Measurements from ENCODE around the gene SLC10A7. TPM values are rescaled to one million over a fixed set of nuclear protein-coding genes. Genes with fewer than 3 reads are reported as not detected.

Gene SLC10A7
- total and polyA plus RNA-seq, 2 of the 13 experiments (the other 11 are each of a cell fraction or from before 2014, with no cell fraction given): 18.5 to 18.8 TPM

DNA sequence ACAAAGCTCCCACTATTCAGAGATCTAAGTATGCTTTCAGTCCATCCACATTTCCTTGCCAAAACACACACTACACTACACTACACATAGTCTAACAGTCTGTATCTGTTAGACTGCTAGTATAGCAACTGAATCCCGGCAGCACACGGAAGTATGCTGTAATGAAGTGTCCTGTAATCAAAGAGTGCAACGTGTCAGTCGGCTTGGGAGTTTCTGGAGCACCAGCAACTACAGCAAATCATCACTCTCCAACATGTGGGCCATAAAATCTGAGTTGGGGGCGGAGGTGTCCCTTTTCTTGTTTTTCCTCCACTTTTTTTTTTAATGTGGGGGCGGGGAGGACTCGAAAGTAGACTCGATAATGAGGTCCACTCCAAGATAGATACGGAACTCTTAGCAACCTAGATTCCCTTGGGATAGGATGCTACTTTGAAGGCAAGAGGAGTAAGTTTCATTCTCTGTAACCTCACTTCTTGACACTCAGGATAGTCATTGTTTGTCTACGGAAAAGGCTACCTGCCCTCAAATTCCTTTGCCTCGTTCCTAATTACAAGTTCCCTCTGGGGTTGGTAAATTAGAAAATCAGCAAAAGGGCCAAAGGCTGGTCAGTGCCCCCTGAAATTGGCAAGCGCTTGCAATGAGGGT lies 722 bp downstream of the SLC10A7 start:
- ChIA-PET POLR2A (no interaction called here), CTCF (ENCODE audit: low intra/inter-chr PET ratio, low total read pairs) (no interaction called here)
- peaks cover 20% of the 10 kb centered on the region for H3K4me1 ChIP-seq (ENCODE audit: insufficient read depth, low read length)
- no peaks in the 10 kb centered on the region; a peak in 2 of 5 replicates for H3K27me3 ChIP-seq (ENCODE audit: control insufficient read depth in 1 of 2, insufficient read depth in 2 of 2, low read length in 2 of 2)
- H2AFZ ChIP-seq (ENCODE audit: low read length): peak overlapping the region; percentile 95
- H3K9me3 ChIP-seq (ENCODE audit: low read length): no peaks in the 10 kb centered on the region
- in situ Hi-C loops (cut with HindIII; ENCODE audit: extremely low pct_ligation_motif_present, low pct_unique_long_range_greater_than_20kb) (no loop called here), intact Hi-C loops (cut with micrococcal nuclease; ENCODE audit: unreplicated experiment) (loop anchor here (5.0 kb wide), 1 partner anchor 179 kb away; no protein-coding TSS in a partner anchor)
- TSS peak; percentile 80 for BruUV-seq (replicated peaks)
- 0% methylated on average over 11 of the region's 12 CpGs for WGBS (ENCODE audit: low lambda C conversion rate)
- H3K79me2 ChIP-seq (ENCODE audit: insufficient read depth, low read length): peaks cover 12% of the 10 kb centered on the region
- no peaks in the 10 kb centered on the region for H3K36me3 ChIP-seq (replicated peaks in 1 of 2; ENCODE audit: control insufficient read depth in 1 of 2, insufficient read depth in 2 of 2, low read length in 2 of 2)
- DNase-seq (ENCODE audit: low spot score): peak; percentile 71
- peak overlapping the region; percentile 89 to 98 (median 94) for H3K4me3 ChIP-seq (replicated peaks in 1 of 3; ENCODE audit: insufficient read depth in 1 of 3, low read depth in 2 of 3, low read length in 3 of 3)
- peak overlapping the region; percentile 96 for H3K4me2 ChIP-seq (ENCODE audit: low read depth, low read length)
- no peaks in the 10 kb centered on the region for H4K20me1 ChIP-seq (ENCODE audit: insufficient read depth, low read length)
- peak overlapping the region; percentile 92 for H3K27ac ChIP-seq (ENCODE audit: extremely low read length, insufficient read depth, low read length)
- ATAC-seq: peak; percentile 75
- H3K9ac ChIP-seq (ENCODE audit: insufficient read depth, low read depth, low read length): peak overlapping the region; percentile 85
- peak; percentile 50 for FAIRE-seq
- 0 out of 2 replicates have a peak, but pooled peaks have one; percentile 4 for TF ChIP-seq CCDC6 (CRISPR knock-in tag; IDR thresholded peaks at IDR 0.05)
- no peak for TF ChIP-seq ZNF24 (IDR thresholded peaks at IDR 0.05)
- TF ChIP-seq TEAD2 (CRISPR knock-in tag; IDR thresholded peaks at IDR 0.05): no peak
- no peak for TF ChIP-seq WIZ (CRISPR knock-in tag; IDR thresholded peaks at IDR 0.05)
- no peak for TF ChIP-seq RBM22 (optimal IDR thresholded peaks at IDR 0.05; ENCODE audit: low read length)
- TF ChIP-seq MTA1 (CRISPR knock-in tag; IDR thresholded peaks at IDR 0.05; ENCODE audit: borderline replicate concordance): no peak
- TF ChIP-seq ZNF775 (CRISPR knock-in tag; IDR thresholded peaks at IDR 0.05; ENCODE audit: borderline replicate concordance): no peak
- TF ChIP-seq SOX6 (IDR thresholded peaks at IDR 0.05): no peak
- TF ChIP-seq SOX6 (CRISPR knock-in tag; IDR thresholded peaks at IDR 0.05): no peak
- TF ChIP-seq SAFB2 (CRISPR knock-in tag; IDR thresholded peaks at IDR 0.05; ENCODE audit: borderline replicate concordance, low read depth): no peak
- no peak for TF ChIP-seq ATF2 (CRISPR knock-in tag; IDR thresholded peaks at IDR 0.05)
- no peak for TF ChIP-seq ASH2L (IDR thresholded peaks at IDR 0.05; ENCODE audit: insufficient read length, low read depth, low read length)
- no peak for TF ChIP-seq ZNF768 (CRISPR knock-in tag; IDR thresholded peaks at IDR 0.05)
- no peak for TF ChIP-seq KLF12 (CRISPR knock-in tag; IDR thresholded peaks at IDR 0.05; ENCODE audit: borderline replicate concordance)
- TF ChIP-seq ARID2 (CRISPR knock-in tag; IDR thresholded peaks at IDR 0.05; ENCODE audit: borderline replicate concordance): no peak
- no peak for TF ChIP-seq CCAR2 (optimal IDR thresholded peaks at IDR 0.05; ENCODE audit: low read depth, low read length)
- TF ChIP-seq ZNF317 (CRISPR knock-in tag; IDR thresholded peaks at IDR 0.05): no peak
- TF ChIP-seq U2AF2 (IDR thresholded peaks at IDR 0.05; ENCODE audit: low read depth, low read length): no peak
- TF ChIP-seq, protein P1, sequence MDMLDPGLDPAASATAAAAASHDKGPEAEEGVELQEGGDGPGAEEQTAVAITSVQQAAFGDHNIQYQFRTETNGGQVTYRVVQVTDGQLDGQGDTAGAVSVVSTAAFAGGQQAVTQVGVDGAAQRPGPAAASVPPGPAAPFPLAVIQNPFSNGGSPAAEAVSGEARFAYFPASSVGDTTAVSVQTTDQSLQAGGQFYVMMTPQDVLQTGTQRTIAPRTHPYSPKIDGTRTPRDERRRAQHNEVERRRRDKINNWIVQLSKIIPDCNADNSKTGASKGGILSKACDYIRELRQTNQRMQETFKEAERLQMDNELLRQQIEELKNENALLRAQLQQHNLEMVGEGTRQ (IDR thresholded peaks at IDR 0.05; ENCODE audit: low read depth, low read length): no peak
- TF ChIP-seq, protein P1 (CRISPR knock-in tag; IDR thresholded peaks at IDR 0.05; ENCODE audit: borderline replicate concordance): no peak
- no peak for TF ChIP-seq MZF1 (CRISPR knock-in tag; IDR thresholded peaks at IDR 0.05; ENCODE audit: borderline replicate concordance)
- no peak for TF ChIP-seq DDIT3 (CRISPR knock-in tag; IDR thresholded peaks at IDR 0.05)
- no peak for TF ChIP-seq NR3C1 (CRISPR knock-in tag; IDR thresholded peaks at IDR 0.05)
- no peak for TF ChIP-seq TAF1 (CRISPR knock-in tag; IDR thresholded peaks at IDR 0.05)

Measured in HepG2 (cell line).